Neural progenitor cell (in vitro differentiated cells): ENCODE measurements around the gene PTPN4.

Experiments used
- EZH2 ChIP-seq: fragments of 200-600 bp; sonication (generic); IDR thresholded peaks from 2 replicates; pipeline ENCODE4 v1.6.1; 2017; ENCODE audit warnings: antibody characterized with exemption, mild to moderate bottlenecking, moderate library complexity
- EZH2phosphoT487 ChIP-seq: fragments of 200-600 bp; sonication (generic); IDR thresholded peaks from 2 replicates; pipeline ENCODE4 v1.6.1; 2017; ENCODE audit warnings: antibody characterized with exemption
- TF ChIP-seq, protein P1 (sequence below): fragments of 200-600 bp; sonication (generic); IDR thresholded peaks from 2 replicates; pipeline ENCODE4 v1.5.1; 2017; ENCODE audit warnings: antibody characterized with exemption, mild to moderate bottlenecking

GRCh38 chr2:119775102-119775501 lies 15.4 kb downstream of the PTPN4 start:
- TF ChIP-seq, protein P1, sequence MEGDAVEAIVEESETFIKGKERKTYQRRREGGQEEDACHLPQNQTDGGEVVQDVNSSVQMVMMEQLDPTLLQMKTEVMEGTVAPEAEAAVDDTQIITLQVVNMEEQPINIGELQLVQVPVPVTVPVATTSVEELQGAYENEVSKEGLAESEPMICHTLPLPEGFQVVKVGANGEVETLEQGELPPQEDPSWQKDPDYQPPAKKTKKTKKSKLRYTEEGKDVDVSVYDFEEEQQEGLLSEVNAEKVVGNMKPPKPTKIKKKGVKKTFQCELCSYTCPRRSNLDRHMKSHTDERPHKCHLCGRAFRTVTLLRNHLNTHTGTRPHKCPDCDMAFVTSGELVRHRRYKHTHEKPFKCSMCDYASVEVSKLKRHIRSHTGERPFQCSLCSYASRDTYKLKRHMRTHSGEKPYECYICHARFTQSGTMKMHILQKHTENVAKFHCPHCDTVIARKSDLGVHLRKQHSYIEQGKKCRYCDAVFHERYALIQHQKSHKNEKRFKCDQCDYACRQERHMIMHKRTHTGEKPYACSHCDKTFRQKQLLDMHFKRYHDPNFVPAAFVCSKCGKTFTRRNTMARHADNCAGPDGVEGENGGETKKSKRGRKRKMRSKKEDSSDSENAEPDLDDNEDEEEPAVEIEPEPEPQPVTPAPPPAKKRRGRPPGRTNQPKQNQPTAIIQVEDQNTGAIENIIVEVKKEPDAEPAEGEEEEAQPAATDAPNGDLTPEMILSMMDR = no peak
- TF ChIP-seq EZH2 (no peak), EZH2phosphoT487 (no peak)
